DND-41 (cell line): ENCODE measurements around the gene FCRL4.
"Not testable (repeated sequence)": the region's sequence is repeated elsewhere in the genome, so short reads cannot be mapped to it uniquely, and the experiment has no call there.

Experiments used
- ATAC-seq: fragments of 200-7000 bp; cut with Tn5 transposase; 3 replicates; pipeline ENCODE4 v1.9.1; 2021; ENCODE audit warnings: low read depth; ENCODE audit not compliant: insufficient read depth
- DNase-seq: peaks from one replicate; pipeline ENCODE4 v3.0.0-alpha.2; 2020
- H2AFZ ChIP-seq: 2 replicates; pipeline ENCODE4 v1.6.0; 2012; ENCODE audit warnings: low read depth, low read length
- H3K27ac ChIP-seq: 2 replicates; pipeline ENCODE4 v1.5.1; 2012; ENCODE audit warnings: low read length, inconsistent platforms
- H3K27me3 ChIP-seq: fragments of 200-600 bp; sonication (generic); 2 replicates; pipeline ENCODE4 v1.6.0; 2012; ENCODE audit warnings: low read length, mild to moderate bottlenecking, inconsistent platforms; ENCODE audit not compliant: insufficient read depth, poor library complexity
- H3K36me3 ChIP-seq: 2 replicates; pipeline ENCODE4 v1.5.1; 2012; ENCODE audit warnings: low read length, inconsistent platforms; ENCODE audit not compliant: insufficient read depth
- H3K4me1 ChIP-seq: 2 replicates; pipeline ENCODE4 v1.5.1; 2012; ENCODE audit warnings: mild to moderate bottlenecking, low read length; ENCODE audit not compliant: insufficient read depth
- H3K4me2 ChIP-seq: 2 replicates; pipeline ENCODE4 v1.6.0; 2012; ENCODE audit warnings: mild to moderate bottlenecking, moderate library complexity, low read length, inconsistent platforms; ENCODE audit not compliant: insufficient read depth
- H3K4me3 ChIP-seq, 2 experiments: fragments of 200-600 bp in 1 of 2; shearing (Covaris generic) in 1 of 2; 2 replicates each; pipeline ENCODE4 v1.5.1; 2012 to 2016; ENCODE audit warnings: inconsistent platforms in 2 of 2, low read length in 2 of 2, mild to moderate bottlenecking in 2 of 2, low read depth in 1 of 2, moderate library complexity in 1 of 2
- H3K79me2 ChIP-seq: 2 replicates; pipeline ENCODE4 v1.6.0; 2012; ENCODE audit warnings: low read length, inconsistent platforms; ENCODE audit not compliant: insufficient read depth
- H3K9ac ChIP-seq: 2 replicates; pipeline ENCODE4 v1.6.0; 2012; ENCODE audit warnings: low read depth, mild to moderate bottlenecking, inconsistent platforms, low read length, moderate library complexity
- H3K9me3 ChIP-seq: 2 replicates; pipeline ENCODE4 v1.5.1; 2012; ENCODE audit warnings: low read length, moderate library complexity, mild to moderate bottlenecking, inconsistent platforms; ENCODE audit not compliant: insufficient read depth, severe bottlenecking
- H4K20me1 ChIP-seq: 2 replicates; pipeline ENCODE4 v1.6.0; 2012; ENCODE audit warnings: low read length; ENCODE audit not compliant: insufficient read depth
- CTCF ChIP-seq: IDR thresholded peaks from 2 replicates; pipeline ENCODE4 v1.5.1; 2012; ENCODE audit warnings: borderline replicate concordance, low read length, moderate library complexity, mild to moderate bottlenecking; ENCODE audit not compliant: poor library complexity, severe bottlenecking; ENCODE audit errors: extremely low read depth
- EZH2 ChIP-seq: IDR thresholded peaks from 3 replicates; pipeline ENCODE4 v1.6.1; 2012; ENCODE audit warnings: borderline replicate concordance, low read depth, mild to moderate bottlenecking, moderate library complexity, low read length, inconsistent platforms; ENCODE audit not compliant: severe bottlenecking

Gene FCRL4

GRCh38 chr1:157558119-157558518 lies 39.8 kb downstream of the FCRL4 start:
- no peak for ATAC-seq
- DNase-seq: no peak
- Histone ChIP-seq H3K4me1 (0 out of 2 replicates have a peak, but pooled peaks cover 3% of the 10 kb centered on the region), H2AFZ (no peak overlapping the region), H3K4me2 (no peak overlapping the region), H3K9ac (no peak overlapping the region), H3K9me3 (no peaks in the 10 kb centered on the region), H3K27me3 (peaks cover 11% of the 10 kb centered on the region), H3K27ac (no peak overlapping the region), H3K36me3 (no peaks in the 10 kb centered on the region), H4K20me1 (no peaks in the 10 kb centered on the region), H3K79me2 (no peaks in the 10 kb centered on the region), H3K4me3 (no peak overlapping the region)
- no peak for TF ChIP-seq EZH2
- TF ChIP-seq CTCF: no peak

- no peak within 1 kb of the TSS for H3K4me3 ChIP-seq
- TF ChIP-seq EZH2 (no peak), CTCF (no peak)
- H3K4me2 ChIP-seq: no peak within 1 kb of the TSS
- H3K36me3 ChIP-seq: no peaks in the 10 kb centered on the region
- no peaks in the 10 kb centered on the region for H4K20me1 ChIP-seq
- H2AFZ ChIP-seq: no peak within 1 kb of the TSS
- ATAC-seq: peak; percentile 63; the same call in 2 of the 3 replicates
- H3K9me3 ChIP-seq: no peaks in the 10 kb centered on the region
- H3K4me1 ChIP-seq: no peaks in the 10 kb centered on the region
- H3K79me2 ChIP-seq: no peaks in the 10 kb centered on the region
- no peak within 1 kb of the TSS for H3K9ac ChIP-seq
- DNase-seq: no peak
- H3K27ac ChIP-seq: no peak within 1 kb of the TSS
- peaks cover 6% of the 10 kb centered on the region for H3K27me3 ChIP-seq
Observed at GRCh38 chr1:157551694-157552693, 45.9 kb downstream of the FCRL4 start, which contains the start of gene FCRL5. TSS of gene FCRL5 (minus strand) at chr1:157552515. CDS start at chr1:157552362, 153 bp downstream.

GRCh38 chr1:157548081-157548480 lies 49.8 kb downstream of the FCRL4 start:
- H3K27ac ChIP-seq, H3K79me2 ChIP-seq, H3K9ac ChIP-seq, DNase-seq, H4K20me1 ChIP-seq, H3K9me3 ChIP-seq, H3K4me2 ChIP-seq, H3K36me3 ChIP-seq, H2AFZ ChIP-seq, H3K4me3 ChIP-seq, H3K4me1 ChIP-seq, ATAC-seq: not testable (repeated sequence)
- peaks cover 12% of the 10 kb centered on the region for H3K27me3 ChIP-seq

GRCh38 chr1:157542676-157543075 lies 55.2 kb downstream of the FCRL4 start:
- no peaks in the 10 kb centered on the region for H3K36me3 ChIP-seq
- H3K27ac ChIP-seq: no peak overlapping the region
- H3K9ac ChIP-seq: no peak overlapping the region
- TF ChIP-seq EZH2: no peak
- TF ChIP-seq CTCF: no peak
- ATAC-seq (no peak), DNase-seq (no peak)
- no peak overlapping the region for H2AFZ ChIP-seq
- no peaks in the 10 kb centered on the region for H4K20me1 ChIP-seq
- H3K27me3 ChIP-seq: peaks cover 26% of the 10 kb centered on the region
- H3K9me3 ChIP-seq: no peaks in the 10 kb centered on the region
- no peak overlapping the region for H3K4me3 ChIP-seq
- H3K4me2 ChIP-seq: no peak overlapping the region
- H3K79me2 ChIP-seq: no peaks in the 10 kb centered on the region
- H3K4me1 ChIP-seq: no peaks in the 10 kb centered on the region
